GM10847 (cell line): ENCODE measurements around the gene IDUA.

Experiments
- POLR2A ChIP-seq: IDR thresholded peaks from 2 replicates; pipeline ENCODE4 v1.6.1; 2011; ENCODE audit not compliant: insufficient read length; ENCODE audit errors: extremely low read depth

The IDUA gene

DNA sequence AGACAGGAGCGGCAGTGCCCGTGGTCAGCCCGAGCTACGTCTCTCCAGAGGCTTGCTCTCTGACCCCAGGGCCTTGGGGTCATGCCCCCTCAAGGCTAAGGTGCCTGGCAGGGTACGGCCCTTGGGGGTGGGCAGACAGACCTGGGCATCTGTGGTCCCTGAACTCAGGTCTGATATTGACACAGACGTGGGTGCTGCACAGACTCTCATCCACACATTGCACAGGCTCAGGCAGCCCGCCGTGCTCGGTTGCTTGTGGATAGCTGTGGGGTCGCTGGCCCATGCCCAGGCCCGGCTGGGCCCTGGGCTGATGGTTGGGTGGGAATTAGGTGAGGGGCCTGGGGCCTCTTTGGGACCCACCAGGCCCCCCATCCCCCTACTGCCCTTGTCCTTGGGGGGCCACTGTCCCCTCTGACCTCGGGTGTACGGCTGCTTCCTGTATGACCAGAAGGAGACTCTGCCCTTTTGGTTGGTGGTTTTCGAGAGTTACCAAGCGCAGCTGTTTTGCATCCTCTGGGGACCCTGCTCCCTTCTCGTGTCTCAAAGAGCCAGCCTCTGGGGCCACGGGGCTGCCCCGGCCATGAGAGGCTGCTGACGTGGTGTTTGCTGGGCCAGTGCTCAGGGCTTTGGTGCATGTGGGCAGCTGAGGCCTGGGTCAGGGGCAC is 34.7 kb downstream of the IDUA start:
- no peak for TF ChIP-seq POLR2A

DNA sequence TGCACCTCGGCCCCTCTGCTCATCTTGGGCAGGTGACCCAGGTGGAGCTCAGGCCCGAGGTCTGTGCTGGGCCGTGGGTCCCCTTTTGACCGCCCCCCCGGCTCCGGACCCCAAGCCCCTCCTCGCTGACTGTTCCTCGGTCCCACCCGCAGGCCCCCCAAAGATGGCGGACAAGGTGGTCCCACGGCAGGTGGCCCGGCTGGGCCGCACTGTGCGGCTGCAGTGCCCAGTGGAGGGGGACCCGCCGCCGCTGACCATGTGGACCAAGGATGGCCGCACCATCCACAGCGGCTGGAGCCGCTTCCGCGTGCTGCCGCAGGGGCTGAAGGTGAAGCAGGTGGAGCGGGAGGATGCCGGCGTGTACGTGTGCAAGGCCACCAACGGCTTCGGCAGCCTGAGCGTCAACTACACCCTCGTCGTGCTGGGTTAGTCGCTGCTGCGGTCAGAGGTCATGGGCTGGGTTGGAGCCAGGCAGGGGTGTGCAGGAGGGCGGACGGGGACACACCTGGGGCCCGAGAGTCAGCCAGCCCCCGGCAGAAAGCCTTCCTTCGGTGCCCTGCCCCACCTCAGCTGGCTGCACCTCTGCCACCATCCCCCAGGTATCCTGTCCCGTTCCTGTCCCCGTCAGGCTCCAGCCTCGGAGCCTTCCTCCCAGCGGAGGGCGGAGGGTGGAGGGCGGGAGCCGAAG is 35.4 kb downstream of the IDUA start:
- TF ChIP-seq POLR2A, result no peak

DNA sequence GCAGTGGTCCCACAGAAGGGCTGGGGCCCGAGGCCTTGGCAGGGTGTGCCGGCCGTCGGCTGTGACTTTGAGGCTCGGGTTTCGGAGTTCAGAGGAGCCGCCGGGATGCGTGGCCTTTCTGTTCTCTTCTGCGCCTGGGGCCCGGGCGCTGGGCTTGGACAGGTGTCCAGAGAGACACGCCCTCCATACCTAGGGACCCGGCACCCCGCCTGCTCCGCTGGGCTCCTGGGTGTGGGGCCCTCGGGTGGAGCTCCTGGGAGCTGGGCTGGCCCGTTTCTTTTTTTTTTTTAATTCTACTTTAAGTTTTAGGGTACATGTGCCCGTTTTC is 35.9 kb downstream of the IDUA start:
- TF ChIP-seq POLR2A, result no peak

GRCh38 chr4:1023075-1023640 is 36.3 kb downstream of the IDUA start:
- TF ChIP-seq POLR2A, result no peak

GRCh38 chr4:1023895-1024740 is 37.3 kb downstream of the IDUA start:
- TF ChIP-seq POLR2A, result no peak

GRCh38 chr4:1024882-1025545 is 38.2 kb downstream of the IDUA start:
- TF ChIP-seq POLR2A, result no peak

GRCh38 chr4:1026115-1026514 is 39.3 kb downstream of the IDUA start:
- no peak for TF ChIP-seq POLR2A

GRCh38 chr4:1027219-1027914 is 40.5 kb downstream of the IDUA start:
- TF ChIP-seq POLR2A, result no peak

- TF ChIP-seq POLR2A, result no peak
Measured at GRCh38 chr4:1027915-1028238, 41.0 kb downstream of the IDUA start.

- no peak for TF ChIP-seq POLR2A
Measured at GRCh38 chr4:1028574-1029220, 41.9 kb downstream of the IDUA start.

DNA sequence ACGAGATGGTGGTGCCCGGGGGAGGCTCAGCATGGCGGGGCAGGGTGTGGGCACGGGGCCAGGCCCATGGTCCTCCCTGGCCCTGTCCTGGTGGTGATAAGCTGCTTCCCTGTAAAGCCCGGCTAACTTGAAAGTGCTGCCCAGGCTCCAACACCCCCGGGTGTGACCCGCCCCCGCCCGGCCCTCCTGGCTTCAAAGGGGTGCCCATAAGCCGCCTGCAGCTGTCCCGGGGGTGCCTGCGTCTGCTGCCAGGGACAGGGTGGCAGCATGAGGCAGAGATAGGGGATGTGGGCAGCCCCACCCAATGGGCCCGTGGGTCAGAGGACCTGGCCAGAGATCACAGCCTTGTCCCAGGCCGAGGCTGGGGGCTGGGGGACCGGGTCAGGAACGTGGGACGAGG is 42.7 kb downstream of the IDUA start:
- TF ChIP-seq POLR2A, result no peak

- TF ChIP-seq POLR2A, result no peak
Measured at GRCh38 chr4:1030031-1030430, 43.2 kb downstream of the IDUA start.

DNA sequence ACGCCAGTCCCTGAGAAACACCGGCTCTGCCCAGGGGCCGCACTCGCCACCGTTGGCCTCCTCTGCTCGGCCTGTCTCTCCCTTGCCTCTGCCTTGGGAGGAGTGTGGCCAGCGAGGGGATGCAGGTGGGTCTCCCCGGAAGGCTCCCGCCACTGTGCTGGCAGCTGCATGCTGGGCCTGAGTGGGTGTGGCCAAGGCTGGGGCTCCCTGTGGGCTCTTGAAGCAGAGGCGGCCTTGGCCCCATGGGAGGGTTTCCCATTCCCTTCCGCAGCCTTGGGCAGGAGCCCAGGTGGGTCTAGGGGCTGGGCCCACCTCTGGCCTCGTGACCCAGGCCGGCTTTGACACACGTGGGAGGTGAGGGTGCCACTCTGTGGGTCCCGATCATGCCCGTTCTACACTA is 43.7 kb downstream of the IDUA start:
- no peak for TF ChIP-seq POLR2A

DNA sequence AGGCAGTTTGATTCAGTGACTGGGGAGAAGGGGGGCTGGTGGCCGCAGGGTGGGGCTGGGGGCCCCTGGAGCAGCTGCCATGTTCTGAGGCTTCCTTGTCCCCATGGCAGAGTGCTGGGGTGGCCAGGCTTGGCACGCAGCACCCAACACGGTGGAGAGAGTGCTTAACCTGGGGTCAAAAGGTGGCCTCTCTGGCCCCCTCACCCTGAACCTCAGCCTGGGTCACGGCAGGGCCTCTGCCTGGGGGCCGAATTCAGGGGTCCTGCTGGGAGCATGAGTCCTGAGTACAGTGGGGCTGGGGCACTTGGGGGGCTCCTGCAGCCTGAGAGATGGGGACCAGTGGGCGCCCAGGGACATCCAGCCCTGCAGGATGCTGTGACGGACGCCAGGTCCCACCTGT is 44.5 kb downstream of the IDUA start:
- TF ChIP-seq POLR2A, result no peak
